Hepatocyte (in vitro differentiated cells): ENCODE data around the gene C9orf50. TPM values are rescaled to one million over a fixed set of nuclear protein-coding genes. Genes with fewer than 3 reads are reported as not detected.

Source experiments
- DNase-seq: peaks from one replicate; pipeline ENCODE4 v3.0.0-alpha.2; 2016; ENCODE audit warnings: low spot score
- H2AFZ ChIP-seq: fragments of 200-600 bp; sonication (generic); 2 replicates; pipeline ENCODE4 v1.6.0; 2016; ENCODE audit warnings: antibody characterized with exemption, mild to moderate bottlenecking
- H3K27ac ChIP-seq: fragments of 200-600 bp; sonication (generic); 2 replicates; pipeline ENCODE4 v1.5.1; 2016; ENCODE audit warnings: mild to moderate bottlenecking
- H3K27me3 ChIP-seq: fragments of 200-600 bp; sonication (generic); 2 replicates; pipeline ENCODE4 v1.6.1; 2016
- H3K36me3 ChIP-seq: fragments of 200-600 bp; sonication (generic); replicated peaks from 2 replicates; pipeline ENCODE4 v1.5.1; 2016; ENCODE audit warnings: low read depth; ENCODE audit not compliant: insufficient read depth
- H3K4me1 ChIP-seq: fragments of 200-600 bp; sonication (generic); 2 replicates; pipeline ENCODE4 v1.5.1; 2016; ENCODE audit warnings: mild to moderate bottlenecking, moderate library complexity; ENCODE audit not compliant: insufficient read depth
- H3K4me2 ChIP-seq: fragments of 200-600 bp; sonication (generic); 2 replicates; pipeline ENCODE4 v1.6.0; 2016
- H3K4me3 ChIP-seq: fragments of 200-600 bp; sonication (generic); 2 replicates; pipeline ENCODE4 v1.5.1; 2016; ENCODE audit warnings: mild to moderate bottlenecking
- H3K79me2 ChIP-seq: fragments of 200-600 bp; sonication (generic); 2 replicates; pipeline ENCODE4 v1.6.0; 2017; ENCODE audit warnings: mild to moderate bottlenecking
- H3K9me2 ChIP-seq: fragments of 200-600 bp; sonication (generic); replicated peaks from 2 replicates; pipeline ENCODE4 v1.6.0; 2017; ENCODE audit warnings: mild to moderate bottlenecking; ENCODE audit not compliant: insufficient read depth
- H3K9me3 ChIP-seq: fragments of 200-600 bp; sonication (generic); 2 replicates; pipeline ENCODE4 v1.5.1; 2016; ENCODE audit warnings: low read depth, mild to moderate bottlenecking
- H4K20me1 ChIP-seq: fragments of 200-600 bp; sonication (generic); 2 replicates; pipeline ENCODE4 v1.6.0; 2016; ENCODE audit warnings: mild to moderate bottlenecking; ENCODE audit not compliant: insufficient read depth, poor library complexity, severe bottlenecking
- EZH2 ChIP-seq: fragments of 200-600 bp; sonication (generic); IDR thresholded peaks from 2 replicates; pipeline ENCODE4 v1.6.1; 2016; ENCODE audit warnings: antibody characterized with exemption, mild to moderate bottlenecking, borderline replicate concordance
- EZH2phosphoT487 ChIP-seq: fragments of 200-600 bp; sonication (generic); IDR thresholded peaks from one replicate; pipeline ENCODE4 v1.6.1; 2018; ENCODE audit warnings: antibody characterized with exemption, mild to moderate bottlenecking, low read depth, moderate library complexity; ENCODE audit not compliant: unreplicated experiment, severe bottlenecking
- WGBS: methylation state at CpG from one replicate; pipeline ENCODE4 v1.1.6; 2016; ENCODE audit warnings: low lambda C conversion rate; ENCODE audit errors: missing lambda C conversion rate; 5-methylcytosine and 5-hydroxymethylcytosine counted together
- polyA plus RNA-seq: library from polyadenylated mRNA; unstranded; fragments of >200 nt; fragmentation: Nextera tagmentation; extraction: Ambion mirVana; gene quantifications from 2 replicates; pipeline ENCODE4 v1.2.1, GENCODE V29; 2016
- total RNA-seq: library from RNA; depleted of rRNA; stranded (reverse); fragments of >200 nt; gene quantifications from 2 replicates; pipeline ENCODE4 v1.2.3, GENCODE V29; 2014
- TF ChIP-seq, protein P1 (sequence below): fragments of 200-600 bp; sonication (generic); IDR thresholded peaks from 2 replicates; pipeline ENCODE4 v1.5.1; 2016; ENCODE audit warnings: antibody characterized with exemption, mild to moderate bottlenecking; ENCODE audit not compliant: poor library complexity

The C9orf50 gene
- total RNA-seq (not detected in 2 replicates), polyA plus RNA-seq (0.86 TPM in 1 of 2 replicates, not detected in the other)

DNA sequence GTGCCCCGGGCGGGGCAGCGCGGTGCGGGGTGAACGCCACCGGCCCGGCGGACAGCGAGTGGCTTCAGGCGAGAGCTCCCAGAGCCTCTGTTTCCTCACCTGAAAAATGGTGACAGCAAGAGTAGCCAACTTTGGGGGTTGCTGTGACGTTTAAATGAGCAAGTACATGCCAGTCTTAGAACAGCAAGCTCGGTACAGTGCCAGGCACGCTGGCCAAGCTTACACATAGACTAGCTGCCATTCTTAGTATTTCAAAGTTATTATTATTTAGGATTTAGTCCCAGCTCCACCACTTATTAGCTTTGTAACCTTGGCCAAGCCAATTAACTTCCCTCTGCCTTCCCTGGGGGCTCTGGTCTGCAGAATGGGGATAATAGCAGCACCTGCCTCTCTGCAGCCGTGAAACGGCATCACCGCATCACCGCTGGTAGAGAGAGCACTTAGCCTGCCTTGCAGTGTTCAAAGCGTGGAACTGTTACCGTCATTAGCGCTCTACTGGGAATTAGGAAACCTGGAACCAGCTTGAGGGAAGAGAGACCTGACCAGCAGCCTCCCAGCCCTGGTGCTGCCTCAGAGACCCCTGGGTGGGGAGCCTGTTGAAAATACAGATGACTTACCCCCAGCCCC, at the start of gene C9orf50:
C9orf50 (minus strand) TSS at position 433 of the 627 bp plus-strand sequence. CDS start 527 bp downstream, outside the sequence.
- Histone ChIP-seq H3K4me1 (peaks cover 9% of the 10 kb centered on the region), H4K20me1 (no peaks in the 10 kb centered on the region), H3K9me3 (no peaks in the 10 kb centered on the region), H3K27ac (peak within 1 kb of the TSS; percentile 58), H3K4me3 (peak within 1 kb of the TSS; percentile 77), H3K36me3 (no peaks in the 10 kb centered on the region), H3K9me2 (no peaks in the 10 kb centered on the region), H3K27me3 (no peaks in the 10 kb centered on the region), H2AFZ (peak within 1 kb of the TSS; percentile 86), H3K79me2 (peaks cover 4% of the 10 kb centered on the region), H3K4me2 (peak within 1 kb of the TSS; percentile 99)
- no peak for TF ChIP-seq EZH2
- TF ChIP-seq, protein P1, sequence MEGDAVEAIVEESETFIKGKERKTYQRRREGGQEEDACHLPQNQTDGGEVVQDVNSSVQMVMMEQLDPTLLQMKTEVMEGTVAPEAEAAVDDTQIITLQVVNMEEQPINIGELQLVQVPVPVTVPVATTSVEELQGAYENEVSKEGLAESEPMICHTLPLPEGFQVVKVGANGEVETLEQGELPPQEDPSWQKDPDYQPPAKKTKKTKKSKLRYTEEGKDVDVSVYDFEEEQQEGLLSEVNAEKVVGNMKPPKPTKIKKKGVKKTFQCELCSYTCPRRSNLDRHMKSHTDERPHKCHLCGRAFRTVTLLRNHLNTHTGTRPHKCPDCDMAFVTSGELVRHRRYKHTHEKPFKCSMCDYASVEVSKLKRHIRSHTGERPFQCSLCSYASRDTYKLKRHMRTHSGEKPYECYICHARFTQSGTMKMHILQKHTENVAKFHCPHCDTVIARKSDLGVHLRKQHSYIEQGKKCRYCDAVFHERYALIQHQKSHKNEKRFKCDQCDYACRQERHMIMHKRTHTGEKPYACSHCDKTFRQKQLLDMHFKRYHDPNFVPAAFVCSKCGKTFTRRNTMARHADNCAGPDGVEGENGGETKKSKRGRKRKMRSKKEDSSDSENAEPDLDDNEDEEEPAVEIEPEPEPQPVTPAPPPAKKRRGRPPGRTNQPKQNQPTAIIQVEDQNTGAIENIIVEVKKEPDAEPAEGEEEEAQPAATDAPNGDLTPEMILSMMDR = no peak
- no peak for TF ChIP-seq EZH2phosphoT487
- 18% methylated on average over 21 of the region's 21 CpGs for WGBS
- no peak for DNase-seq

GRCh38 chr9:129669946-129670345, 49.0 kb upstream of the C9orf50 start:
- Histone ChIP-seq H3K9me2 (no peaks in the 10 kb centered on the region), H3K79me2 (peaks cover 30% of the 10 kb centered on the region), H3K4me1 (peaks cover 8% of the 10 kb centered on the region), H3K4me2 (peak overlapping the region; percentile 49), H4K20me1 (no peaks in the 10 kb centered on the region), H3K27ac (no peak overlapping the region), H3K27me3 (peaks cover 16% of the 10 kb centered on the region), H3K4me3 (no peak overlapping the region), H3K9me3 (no peaks in the 10 kb centered on the region), H3K36me3 (no peaks in the 10 kb centered on the region), H2AFZ (no peak overlapping the region)
- WGBS = 63% methylated on average over 13 of the region's 13 CpGs
- TF ChIP-seq EZH2phosphoT487 (no peak), EZH2 (no peak)
- TF ChIP-seq, protein P1 = no peak
- no peak for DNase-seq

- H3K79me2 ChIP-seq = peaks cover 30% of the 10 kb centered on the region
- H3K9me3 ChIP-seq = no peaks in the 10 kb centered on the region
- no peaks in the 10 kb centered on the region for H3K9me2 ChIP-seq
- no peaks in the 10 kb centered on the region for H3K36me3 ChIP-seq
- WGBS = 57% methylated on average over 17 of the region's 17 CpGs
- H3K27me3 ChIP-seq = peaks cover 23% of the 10 kb centered on the region
- H2AFZ ChIP-seq = no peak overlapping the region
- peaks cover 12% of the 10 kb centered on the region for H3K4me1 ChIP-seq
- H3K4me3 ChIP-seq = no peak overlapping the region
- TF ChIP-seq, protein P1 = no peak
- TF ChIP-seq EZH2 (no peak), EZH2phosphoT487 (no peak)
- peak overlapping the region; percentile 31 for H3K27ac ChIP-seq
- no peaks in the 10 kb centered on the region for H4K20me1 ChIP-seq
- DNase-seq = no peak
- H3K4me2 ChIP-seq = peak overlapping the region; percentile 49
Observed at GRCh38 chr9:129669141-129669718, 48.3 kb upstream of the C9orf50 start.
